ENCODE results near the gene SPDEF.

The SPDEF gene

GRCh38 chr6:34583461-34583860 lies 27.3 kb upstream of the SPDEF start:
- no peak overlapping the region for H3K4me3 ChIP-seq (ENCODE audit: low read depth, low read length)
- no peak for DNase-seq (ENCODE audit: low read depth)
- no peak for TF ChIP-seq MYC (IDR thresholded peaks at IDR 0.05; ENCODE audit: low read depth, low read length)
- TF ChIP-seq, protein P1, sequence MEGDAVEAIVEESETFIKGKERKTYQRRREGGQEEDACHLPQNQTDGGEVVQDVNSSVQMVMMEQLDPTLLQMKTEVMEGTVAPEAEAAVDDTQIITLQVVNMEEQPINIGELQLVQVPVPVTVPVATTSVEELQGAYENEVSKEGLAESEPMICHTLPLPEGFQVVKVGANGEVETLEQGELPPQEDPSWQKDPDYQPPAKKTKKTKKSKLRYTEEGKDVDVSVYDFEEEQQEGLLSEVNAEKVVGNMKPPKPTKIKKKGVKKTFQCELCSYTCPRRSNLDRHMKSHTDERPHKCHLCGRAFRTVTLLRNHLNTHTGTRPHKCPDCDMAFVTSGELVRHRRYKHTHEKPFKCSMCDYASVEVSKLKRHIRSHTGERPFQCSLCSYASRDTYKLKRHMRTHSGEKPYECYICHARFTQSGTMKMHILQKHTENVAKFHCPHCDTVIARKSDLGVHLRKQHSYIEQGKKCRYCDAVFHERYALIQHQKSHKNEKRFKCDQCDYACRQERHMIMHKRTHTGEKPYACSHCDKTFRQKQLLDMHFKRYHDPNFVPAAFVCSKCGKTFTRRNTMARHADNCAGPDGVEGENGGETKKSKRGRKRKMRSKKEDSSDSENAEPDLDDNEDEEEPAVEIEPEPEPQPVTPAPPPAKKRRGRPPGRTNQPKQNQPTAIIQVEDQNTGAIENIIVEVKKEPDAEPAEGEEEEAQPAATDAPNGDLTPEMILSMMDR (IDR thresholded peaks at IDR 0.05; ENCODE audit: low read depth, low read length) = no peak
- TF ChIP-seq MAX (IDR thresholded peaks at IDR 0.05; ENCODE audit: low read depth, low read length) = no peak
- TF ChIP-seq POLR2A (IDR thresholded peaks at IDR 0.05; ENCODE audit: extremely low read depth, insufficient read length) = no peak

DNA sequence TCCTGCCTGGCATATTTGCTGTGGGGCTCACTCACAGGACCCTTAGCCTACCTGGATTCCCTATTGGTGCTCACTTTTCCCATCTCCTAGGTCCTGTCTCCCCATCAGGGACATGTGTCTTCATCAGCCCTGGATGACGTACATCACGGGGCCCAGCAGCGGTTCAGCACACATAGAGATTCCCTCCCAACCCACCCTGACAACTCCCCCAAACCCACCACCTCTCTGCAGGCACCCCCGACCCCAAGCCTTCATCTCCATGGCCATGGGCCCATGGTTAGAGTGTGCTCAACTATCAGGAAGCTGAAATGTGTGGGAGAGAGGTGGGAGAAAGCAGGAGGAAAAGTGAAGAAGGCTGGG lies 25.4 kb upstream of the SPDEF start:
- no peak for DNase-seq (ENCODE audit: low read depth)
- TF ChIP-seq, protein P1 (IDR thresholded peaks at IDR 0.05; ENCODE audit: low read depth, low read length) = no peak
- no peak for TF ChIP-seq POLR2A (IDR thresholded peaks at IDR 0.05; ENCODE audit: extremely low read depth, insufficient read length)
- TF ChIP-seq MAX (IDR thresholded peaks at IDR 0.05; ENCODE audit: low read depth, low read length) = no peak
- TF ChIP-seq MYC (IDR thresholded peaks at IDR 0.05; ENCODE audit: low read depth, low read length) = no peak
- H3K4me3 ChIP-seq (ENCODE audit: low read depth, low read length) = no peak overlapping the region

DNA sequence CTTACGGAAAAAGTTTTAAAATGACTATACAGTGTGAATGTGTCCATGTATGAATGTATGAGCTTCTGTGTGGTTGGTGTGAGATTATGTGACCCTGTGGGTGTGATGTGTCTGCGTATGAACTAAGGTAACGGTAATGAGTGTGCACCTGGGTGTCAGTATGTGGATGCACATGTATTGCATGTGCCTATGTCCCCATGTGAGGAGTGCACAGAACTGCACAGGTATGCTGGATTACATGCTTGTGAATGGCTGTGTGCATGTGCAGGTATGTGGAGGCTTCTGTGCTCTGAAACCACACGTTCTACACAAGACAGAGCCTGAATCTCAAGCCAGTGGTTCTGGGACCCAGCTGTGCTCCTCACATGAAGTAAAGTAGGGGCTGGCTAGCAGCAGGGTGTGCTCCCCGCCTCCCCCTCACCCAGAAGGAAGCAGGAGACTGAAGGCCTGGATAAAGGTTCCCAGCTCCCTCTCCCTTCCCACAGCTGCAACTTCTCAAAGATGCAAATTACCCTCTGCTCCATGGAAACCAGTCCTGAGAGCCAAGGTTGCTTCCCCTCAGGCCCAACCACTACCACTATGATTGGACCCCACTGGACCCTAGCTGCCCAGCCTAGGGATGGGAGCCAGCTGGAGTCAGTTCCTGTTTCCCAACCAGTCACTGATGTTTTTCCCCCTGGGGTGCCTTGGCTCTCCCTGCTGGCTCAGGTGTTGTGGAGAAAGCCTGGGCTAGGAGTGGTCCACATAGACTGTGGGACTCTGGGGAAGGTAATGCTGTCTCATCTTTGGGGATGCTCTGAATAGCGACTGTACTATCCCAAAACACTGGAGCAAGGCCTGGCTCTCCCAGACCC lies 24.8 kb upstream of the SPDEF start:
- H3K4me3 ChIP-seq (ENCODE audit: low read depth, low read length) = no peak overlapping the region
- TF ChIP-seq, protein P1 (IDR thresholded peaks at IDR 0.05; ENCODE audit: low read depth, low read length) = no peak
- no peak for TF ChIP-seq MYC (IDR thresholded peaks at IDR 0.05; ENCODE audit: low read depth, low read length)
- TF ChIP-seq POLR2A (IDR thresholded peaks at IDR 0.05; ENCODE audit: extremely low read depth, insufficient read length) = no peak
- DNase-seq (ENCODE audit: low read depth) = no peak

DNA sequence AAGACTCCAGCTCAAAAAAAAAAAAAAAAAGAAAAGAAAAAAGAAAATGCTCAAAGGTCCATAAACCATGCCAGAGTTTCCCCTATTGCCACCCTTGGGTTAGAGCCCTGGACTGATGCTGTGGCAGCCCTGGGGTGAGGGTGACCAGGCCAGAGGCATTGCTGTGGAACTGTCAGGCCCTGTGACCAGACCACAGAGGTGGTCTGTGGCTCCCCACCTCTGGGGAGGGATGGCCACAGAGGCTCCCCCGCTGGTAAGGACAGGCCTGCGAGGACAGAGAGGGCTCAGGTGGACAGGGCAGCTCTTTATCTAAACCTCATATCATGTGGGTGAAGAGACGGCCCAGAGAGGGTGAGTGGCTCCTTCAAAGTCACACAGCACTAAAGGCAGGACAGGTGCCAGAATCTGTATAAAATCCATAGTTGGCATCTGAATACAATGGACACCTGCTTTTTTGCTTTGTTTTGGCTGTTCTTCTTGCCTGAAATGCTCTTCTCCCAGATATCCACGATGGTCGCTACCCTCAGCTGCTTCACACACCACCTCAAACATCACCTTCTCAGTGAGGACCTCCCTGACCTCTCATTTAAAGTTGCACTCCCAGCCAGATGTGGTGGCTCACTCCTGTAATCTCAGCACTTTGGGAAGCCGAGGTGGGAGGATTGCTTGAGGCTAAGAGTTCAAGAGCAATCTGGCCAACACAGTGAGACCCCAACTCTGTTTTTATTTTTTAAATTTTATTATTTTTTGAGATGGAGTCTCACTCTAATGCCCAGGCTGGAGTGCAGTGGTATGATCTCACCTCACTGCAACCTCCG lies 22.5 kb upstream of the SPDEF start:
- TF ChIP-seq MYC (IDR thresholded peaks at IDR 0.05; ENCODE audit: low read depth, low read length) (no peak), MAX (IDR thresholded peaks at IDR 0.05; ENCODE audit: low read depth, low read length) (no peak), POLR2A (IDR thresholded peaks at IDR 0.05; ENCODE audit: extremely low read depth, insufficient read length) (no peak)
- TF ChIP-seq, protein P1 (IDR thresholded peaks at IDR 0.05; ENCODE audit: low read depth, low read length) = no peak
- H3K4me3 ChIP-seq (ENCODE audit: low read depth, low read length) = no peak overlapping the region
- DNase-seq (ENCODE audit: low read depth) = no peak

- no peak overlapping the region for H3K4me3 ChIP-seq (ENCODE audit: low read depth, low read length)
- no peak for DNase-seq (ENCODE audit: low read depth)
- no peak for TF ChIP-seq MAX (IDR thresholded peaks at IDR 0.05; ENCODE audit: low read depth, low read length)
- TF ChIP-seq, protein P1 (IDR thresholded peaks at IDR 0.05; ENCODE audit: low read depth, low read length) = no peak
- no peak for TF ChIP-seq MYC (IDR thresholded peaks at IDR 0.05; ENCODE audit: low read depth, low read length)
- no peak for TF ChIP-seq POLR2A (IDR thresholded peaks at IDR 0.05; ENCODE audit: extremely low read depth, insufficient read length)
Measured at GRCh38 chr6:34576286-34576955, 20.3 kb upstream of the SPDEF start.
